Measurements from ENCODE around the gene PPP1R13B. TPM values are rescaled to one million over a fixed set of nuclear protein-coding genes. Genes with fewer than 3 reads are reported as not detected.

PPP1R13B gene
- total RNA-seq, 1 experiment from 2014 or later = 10.3 TPM

DNA sequence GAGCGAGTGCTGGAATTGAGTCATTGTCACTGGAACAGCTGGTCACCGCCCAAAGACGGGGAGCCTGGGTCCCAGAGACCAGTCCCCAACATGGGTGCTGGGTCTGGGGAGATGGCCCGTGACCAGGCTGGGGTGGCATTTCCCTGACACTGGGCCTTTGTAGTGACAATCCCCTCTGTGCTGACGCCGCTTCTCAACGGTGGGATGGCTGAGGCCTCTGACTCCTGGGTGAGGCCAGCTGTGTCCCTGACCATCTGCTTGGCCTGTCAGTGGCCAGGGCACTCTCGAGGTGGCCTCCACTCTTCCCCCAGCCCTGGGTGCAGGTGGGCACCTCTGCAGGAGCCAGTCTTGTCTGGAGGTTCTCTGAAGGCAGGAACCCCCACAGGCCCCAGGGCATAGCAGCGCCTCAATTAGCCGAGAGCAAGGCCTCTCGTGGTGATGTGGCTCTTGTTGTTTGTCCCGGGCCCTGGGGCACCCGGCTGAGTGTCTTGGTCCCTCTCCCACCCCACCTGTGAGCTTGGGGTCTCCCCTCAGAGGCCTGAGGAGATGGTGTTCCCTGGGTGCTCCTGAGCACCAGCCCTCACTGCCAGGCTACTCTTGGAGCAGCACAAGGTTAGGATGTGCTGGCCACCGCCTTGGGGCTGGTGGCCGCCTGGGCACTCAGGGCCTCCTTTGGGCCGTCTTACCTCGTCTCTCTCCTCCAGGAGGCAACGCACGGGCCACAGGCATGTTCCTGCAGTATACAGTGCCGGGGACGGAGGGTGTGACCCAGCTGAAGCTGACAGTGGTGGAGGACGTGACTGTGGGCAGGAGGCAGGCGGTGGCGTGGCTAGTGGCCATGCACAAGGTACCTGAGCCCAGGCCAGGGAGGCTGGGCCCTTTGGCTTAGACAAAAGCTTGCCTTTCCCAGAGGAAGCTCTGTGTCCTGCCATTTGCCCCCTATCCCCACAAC is 115.2 kb downstream of the PPP1R13B start:
- POLR2A ChIA-PET = interaction anchor here (0.5 kb wide), 1 partner anchor 136 kb away, joined by 3 read pairs; no protein-coding TSS in a partner anchor
- CTCF ChIA-PET = interaction anchor here (1.1 kb wide), 1 partner anchor 17 kb away, joined by 3 read pairs; the partner anchor contains the start of genes XRCC3 and ZFYVE21
- Mint-ChIP-seq H3K27ac (no peak overlapping the region), H3K4me1 (no peaks in the 10 kb centered on the region), H3K9me3 (no peaks in the 10 kb centered on the region), H3K36me3 (peaks cover 20% of the 10 kb centered on the region), H3K4me3 (no peak overlapping the region), H3K27me3 (ENCODE audit: low read depth) (no peaks in the 10 kb centered on the region)
- ATAC-seq (no peak), DNase-seq (ENCODE audit: low spot score) (no peak)
- TF ChIP-seq, protein P1, sequence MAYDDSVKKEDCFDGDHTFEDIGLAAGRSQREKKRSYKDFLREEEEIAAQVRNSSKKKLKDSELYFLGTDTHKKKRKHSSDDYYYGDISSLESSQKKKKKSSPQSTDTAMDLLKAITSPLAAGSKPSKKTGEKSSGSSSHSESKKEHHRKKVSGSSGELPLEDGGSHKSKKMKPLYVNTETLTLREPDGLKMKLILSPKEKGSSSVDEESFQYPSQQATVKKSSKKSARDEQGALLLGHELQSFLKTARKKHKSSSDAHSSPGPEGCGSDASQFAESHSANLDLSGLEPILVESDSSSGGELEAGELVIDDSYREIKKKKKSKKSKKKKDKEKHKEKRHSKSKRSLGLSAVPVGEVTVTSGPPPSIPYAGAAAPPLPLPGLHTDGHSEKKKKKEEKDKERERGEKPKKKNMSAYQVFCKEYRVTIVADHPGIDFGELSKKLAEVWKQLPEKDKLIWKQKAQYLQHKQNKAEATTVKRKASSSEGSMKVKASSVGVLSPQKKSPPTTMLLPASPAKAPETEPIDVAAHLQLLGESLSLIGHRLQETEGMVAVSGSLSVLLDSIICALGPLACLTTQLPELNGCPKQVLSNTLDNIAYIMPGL (CRISPR knock-in tag; IDR thresholded peaks at IDR 0.05) = no peak
- TF ChIP-seq FOXP1 (CRISPR knock-in tag; IDR thresholded peaks at IDR 0.05; ENCODE audit: borderline replicate concordance) (no peak), IRF2 (CRISPR knock-in tag; IDR thresholded peaks at IDR 0.05; ENCODE audit: borderline replicate concordance, low read depth) (no peak), SMAD4 (CRISPR knock-in tag; IDR thresholded peaks at IDR 0.05) (no peak), RELA (CRISPR knock-in tag; IDR thresholded peaks at IDR 0.05; ENCODE audit: borderline replicate concordance) (no peak), ZBTB21 (CRISPR knock-in tag; IDR thresholded peaks at IDR 0.05; ENCODE audit: borderline replicate concordance) (no peak), SP1 (CRISPR knock-in tag; conservative IDR thresholded peaks at IDR 0.05) (no peak), E2F4 (CRISPR knock-in tag; IDR thresholded peaks at IDR 0.05; ENCODE audit: borderline replicate concordance, low read depth) (no peak), MYBL2 (CRISPR knock-in tag; IDR thresholded peaks at IDR 0.05) (no peak), OVOL2 (CRISPR knock-in tag; IDR thresholded peaks at IDR 0.05; ENCODE audit: borderline replicate concordance) (no peak), ZNF671 (CRISPR knock-in tag; IDR thresholded peaks at IDR 0.05) (no peak), RORB (CRISPR knock-in tag; IDR thresholded peaks at IDR 0.05) (no peak), FOXJ3 (CRISPR knock-in tag; IDR thresholded peaks at IDR 0.05; ENCODE audit: borderline replicate concordance) (no peak), MXD4 (CRISPR knock-in tag; IDR thresholded peaks at IDR 0.05; ENCODE audit: borderline replicate concordance) (no peak), NR2C2 (CRISPR knock-in tag; IDR thresholded peaks at IDR 0.05) (no peak), TEAD1 (CRISPR knock-in tag; IDR thresholded peaks at IDR 0.05) (no peak), NR1H2 (CRISPR knock-in tag; IDR thresholded peaks at IDR 0.05) (no peak), ATF6 (CRISPR knock-in tag; IDR thresholded peaks at IDR 0.05) (no peak)
- TF ChIP-seq, protein P2, sequence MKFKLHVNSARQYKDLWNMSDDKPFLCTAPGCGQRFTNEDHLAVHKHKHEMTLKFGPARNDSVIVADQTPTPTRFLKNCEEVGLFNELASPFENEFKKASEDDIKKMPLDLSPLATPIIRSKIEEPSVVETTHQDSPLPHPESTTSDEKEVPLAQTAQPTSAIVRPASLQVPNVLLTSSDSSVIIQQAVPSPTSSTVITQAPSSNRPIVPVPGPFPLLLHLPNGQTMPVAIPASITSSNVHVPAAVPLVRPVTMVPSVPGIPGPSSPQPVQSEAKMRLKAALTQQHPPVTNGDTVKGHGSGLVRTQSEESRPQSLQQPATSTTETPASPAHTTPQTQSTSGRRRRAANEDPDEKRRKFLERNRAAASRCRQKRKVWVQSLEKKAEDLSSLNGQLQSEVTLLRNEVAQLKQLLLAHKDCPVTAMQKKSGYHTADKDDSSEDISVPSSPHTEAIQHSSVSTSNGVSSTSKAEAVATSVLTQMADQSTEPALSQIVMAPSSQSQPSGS (CRISPR knock-in tag; IDR thresholded peaks at IDR 0.05; ENCODE audit: borderline replicate concordance, low read depth) = no peak

GRCh38 chr14:103731481-103731880 is 115.9 kb downstream of the PPP1R13B start:
- DNase-seq (ENCODE audit: low spot score) = no peak
- ChIA-PET CTCF (no interaction called here), POLR2A (no interaction called here)
- Mint-ChIP-seq H3K4me3 (no peak overlapping the region), H3K9me3 (no peaks in the 10 kb centered on the region), H3K27me3 (ENCODE audit: low read depth) (no peaks in the 10 kb centered on the region), H3K36me3 (peaks cover 20% of the 10 kb centered on the region), H3K27ac (no peak overlapping the region), H3K4me1 (no peaks in the 10 kb centered on the region)
- no peak for ATAC-seq
- no peak for TF ChIP-seq ZNF281 (CRISPR knock-in tag; IDR thresholded peaks at IDR 0.05)
- TF ChIP-seq, protein P3, sequence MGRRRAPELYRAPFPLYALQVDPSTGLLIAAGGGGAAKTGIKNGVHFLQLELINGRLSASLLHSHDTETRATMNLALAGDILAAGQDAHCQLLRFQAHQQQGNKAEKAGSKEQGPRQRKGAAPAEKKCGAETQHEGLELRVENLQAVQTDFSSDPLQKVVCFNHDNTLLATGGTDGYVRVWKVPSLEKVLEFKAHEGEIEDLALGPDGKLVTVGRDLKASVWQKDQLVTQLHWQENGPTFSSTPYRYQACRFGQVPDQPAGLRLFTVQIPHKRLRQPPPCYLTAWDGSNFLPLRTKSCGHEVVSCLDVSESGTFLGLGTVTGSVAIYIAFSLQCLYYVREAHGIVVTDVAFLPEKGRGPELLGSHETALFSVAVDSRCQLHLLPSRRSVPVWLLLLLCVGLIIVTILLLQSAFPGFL (CRISPR knock-in tag; IDR thresholded peaks at IDR 0.05; ENCODE audit: borderline replicate concordance) = no peak
- no peak for TF ChIP-seq CREB1 (CRISPR knock-in tag; IDR thresholded peaks at IDR 0.05)
- TF ChIP-seq, protein P2 (CRISPR knock-in tag; IDR thresholded peaks at IDR 0.05; ENCODE audit: borderline replicate concordance, low read depth) = no peak
- no peak for TF ChIP-seq TP53 (CRISPR knock-in tag; IDR thresholded peaks at IDR 0.05)

Data from WTC11 (cell line).